Activated T-cell treated with anti-CD3 and anti-CD28 coated beads, Interleukin-2, amount 50 U/mL, for 72 hours (primary cell): Measurements from ENCODE around the gene NDUFS3. TPM values are rescaled to one million over a fixed set of nuclear protein-coding genes. Genes with fewer than 3 reads are reported as not detected.

Source experiments
- ATAC-seq, 2 donors: fragments of 150-1000 bp; cut with Tn5 transposase; replicated peaks in 1 of 2; 2 replicates each; pipeline ENCODE4 v1.10.0; 2021; ENCODE audit warnings: moderate library complexity in 2 of 2, mild to moderate bottlenecking in 1 of 2
- DNase-seq, 2 donors: peaks; one replicate each; pipeline ENCODE4 v3.0.0; 2021 to 2022; ENCODE audit warnings: mixed read lengths in 1 of 2
- H3K27ac Mint-ChIP-seq: one replicate; pipeline ENCODE4 v1.8.0; 2022; ENCODE audit warnings: mild to moderate bottlenecking, moderate library complexity, mixed read lengths
- H3K27me3 Mint-ChIP-seq: one replicate; pipeline ENCODE4 v1.8.0; 2022; ENCODE audit warnings: low read depth, mixed read lengths
- H3K36me3 Mint-ChIP-seq, 2 donors: one replicate each; pipeline ENCODE4 v1.8.0; 2022; ENCODE audit warnings: mixed read lengths in 2 of 2, mild to moderate bottlenecking in 1 of 2; ENCODE audit not compliant: insufficient read depth in 2 of 2
- H3K4me1 Mint-ChIP-seq: one replicate; pipeline ENCODE4 v1.8.0; 2022; ENCODE audit warnings: low read depth, mixed read lengths
- H3K4me3 Mint-ChIP-seq, 2 donors: one replicate each; pipeline ENCODE4 v1.8.0; 2022; ENCODE audit warnings: mild to moderate bottlenecking in 2 of 2, mixed read lengths in 2 of 2, moderate library complexity in 2 of 2
- H3K9me3 Mint-ChIP-seq, 2 donors: one replicate each; pipeline ENCODE4 v1.8.0; 2022; ENCODE audit warnings: mixed read lengths in 2 of 2
- total RNA-seq, 2 donors: library from RNA; stranded (reverse); gene quantifications; one replicate each; pipeline ENCODE4 v1.2.3, GENCODE V29; 2022

Gene NDUFS3
- total RNA-seq, 2 donors from 2014 or later = 78.9 to 84.2 TPM

- no peaks in the 10 kb centered on the region for H3K9me3 Mint-ChIP-seq
- peak within 1 kb of the TSS; percentile 88 to 89 for H3K4me3 Mint-ChIP-seq
- no peaks in the 10 kb centered on the region for H3K27me3 Mint-ChIP-seq
- peak within 1 kb of the TSS; percentile 77 for H3K27ac Mint-ChIP-seq
- peaks cover 43% of the 10 kb centered on the region for H3K4me1 Mint-ChIP-seq
- peak; percentile 95 to 96 for ATAC-seq
- DNase-seq = peak; percentile 85
- H3K36me3 Mint-ChIP-seq = peaks cover 1% of the 10 kb centered on the region in 2 donors
These were observed 13.3 kb upstream of the NDUFS3 start, which contains the start of gene PTPMT1 for GRCh38 chr11:47565340-47566148. Gene PTPMT1, plus strand, starts transcription at chr11:47565599. Its CDS starts 24 bp downstream, at chr11:47565623.

GRCh38 chr11:47566149-47566698 lies 12.7 kb upstream of the NDUFS3 start:
- no peak for ATAC-seq
- Mint-ChIP-seq H3K4me1 (peaks cover 43% of the 10 kb centered on the region), H3K36me3 (peaks cover 1% of the 10 kb centered on the region in 2 donors), H3K27ac (peak overlapping the region; percentile 77), H3K27me3 (no peaks in the 10 kb centered on the region), H3K9me3 (no peaks in the 10 kb centered on the region), H3K4me3 (peak overlapping the region; percentile 88 to 89)
- no peak for DNase-seq

GRCh38 chr11:47569646-47570045 lies 9.2 kb upstream of the NDUFS3 start:
- H3K27me3 Mint-ChIP-seq = no peaks in the 10 kb centered on the region
- DNase-seq = no peak
- H3K9me3 Mint-ChIP-seq = no peaks in the 10 kb centered on the region
- peaks cover 38% of the 10 kb centered on the region for H3K4me1 Mint-ChIP-seq
- H3K4me3 Mint-ChIP-seq = no peak overlapping the region
- peaks cover 2 to 4% of the 10 kb centered on the region in 2 donors for H3K36me3 Mint-ChIP-seq
- no peak overlapping the region for H3K27ac Mint-ChIP-seq
- no peak for ATAC-seq

- Mint-ChIP-seq H3K27ac (no peak overlapping the region), H3K27me3 (no peaks in the 10 kb centered on the region), H3K36me3 (peaks cover 3 to 4% of the 10 kb centered on the region in 2 donors), H3K9me3 (no peaks in the 10 kb centered on the region), H3K4me3 (no peak overlapping the region), H3K4me1 (peaks cover 33% of the 10 kb centered on the region)
- DNase-seq (no peak), ATAC-seq (no peak)
These were observed 8.1 kb upstream of the NDUFS3 start for GRCh38 chr11:47570651-47571356.

- Mint-ChIP-seq H3K9me3 (no peaks in the 10 kb centered on the region), H3K36me3 (peaks cover 4 to 6% of the 10 kb centered on the region in 2 donors), H3K27ac (peak overlapping the region; percentile 39), H3K27me3 (no peaks in the 10 kb centered on the region), H3K4me1 (peaks cover 33% of the 10 kb centered on the region), H3K4me3 (no peak overlapping the region)
- DNase-seq (no peak), ATAC-seq (no peak)
These were observed 7.5 kb upstream of the NDUFS3 start for GRCh38 chr11:47571357-47571729.

- Mint-ChIP-seq H3K4me1 (peaks cover 33% of the 10 kb centered on the region), H3K27ac (no peak overlapping the region), H3K4me3 (no peak overlapping the region), H3K36me3 (peaks cover 4 to 11% of the 10 kb centered on the region in 2 donors), H3K9me3 (no peaks in the 10 kb centered on the region), H3K27me3 (no peaks in the 10 kb centered on the region)
- no peak for ATAC-seq
- DNase-seq = no peak
These were observed 7.0 kb upstream of the NDUFS3 start for GRCh38 chr11:47571895-47572294.

GRCh38 chr11:47572715-47573255 lies 6.1 kb upstream of the NDUFS3 start:
- Mint-ChIP-seq H3K4me3 (no peak overlapping the region), H3K9me3 (no peaks in the 10 kb centered on the region), H3K36me3 (peaks cover 4 to 14% of the 10 kb centered on the region in 2 donors), H3K27ac (no peak overlapping the region), H3K4me1 (peaks cover 38% of the 10 kb centered on the region), H3K27me3 (no peaks in the 10 kb centered on the region)
- ATAC-seq (no peak), DNase-seq (no peak)

- Mint-ChIP-seq H3K4me1 (peaks cover 44% of the 10 kb centered on the region), H3K9me3 (no peaks in the 10 kb centered on the region), H3K27ac (no peak overlapping the region), H3K36me3 (peaks cover 4 to 14% of the 10 kb centered on the region in 2 donors), H3K27me3 (no peaks in the 10 kb centered on the region), H3K4me3 (no peak overlapping the region)
- ATAC-seq (no peak), DNase-seq (no peak)
These were observed 5.6 kb upstream of the NDUFS3 start for GRCh38 chr11:47573321-47573720.

GRCh38 chr11:47577460-47578041 lies 1.3 kb upstream of the NDUFS3 start:
- Mint-ChIP-seq H3K36me3 (peaks cover 11 to 18% of the 10 kb centered on the region in 2 donors), H3K27ac (no peak overlapping the region), H3K9me3 (no peaks in the 10 kb centered on the region), H3K4me1 (peaks cover 49% of the 10 kb centered on the region), H3K4me3 (peak overlapping the region; percentile 90 to 94), H3K27me3 (no peaks in the 10 kb centered on the region)
- DNase-seq = no peak
- ATAC-seq = no peak

GRCh38 chr11:47583844-47584243 lies 5.0 kb downstream of the NDUFS3 start:
- peaks cover 14% of the 10 kb centered on the region for H3K4me1 Mint-ChIP-seq

GRCh38 chr11:47586098-47586855 lies 7.4 kb downstream of the NDUFS3 start, which contains the start of gene FAM180B:
Gene FAM180B, plus strand, starts transcription at chr11:47586678. Its CDS starts 91 bp downstream, at chr11:47586769.
- ATAC-seq = peak; percentile 3 to 8
- Mint-ChIP-seq H3K27ac (no peak within 1 kb of the TSS), H3K4me1 (no peaks in the 10 kb centered on the region), H3K36me3 (peaks cover 9 to 13% of the 10 kb centered on the region in 2 donors), H3K27me3 (no peaks in the 10 kb centered on the region), H3K4me3 (no peak within 1 kb of the TSS), H3K9me3 (no peaks in the 10 kb centered on the region)
- no peak for DNase-seq

More at GRCh38 chr11:47583844-47584243, 5.0 kb downstream of the NDUFS3 start:
- ATAC-seq (no peak), DNase-seq (no peak)
- Mint-ChIP-seq H3K9me3 (no peaks in the 10 kb centered on the region), H3K27ac (no peak overlapping the region), H3K4me3 (no peak overlapping the region), H3K27me3 (no peaks in the 10 kb centered on the region), H3K36me3 (peaks cover 12 to 17% of the 10 kb centered on the region in 2 donors)
